Pons (tissue), 1 donor: ENCODE results near the gene GPT2.
A peak's percentile ranks its signal among the peaks of the same experiment; 100 is the strongest.

ENCODE experiments used
- DNase-seq: peaks from one replicate; pipeline ENCODE4 v3.0.0-alpha.2; 2016; ENCODE audit warnings: low spot score

GPT2 gene

DNA sequence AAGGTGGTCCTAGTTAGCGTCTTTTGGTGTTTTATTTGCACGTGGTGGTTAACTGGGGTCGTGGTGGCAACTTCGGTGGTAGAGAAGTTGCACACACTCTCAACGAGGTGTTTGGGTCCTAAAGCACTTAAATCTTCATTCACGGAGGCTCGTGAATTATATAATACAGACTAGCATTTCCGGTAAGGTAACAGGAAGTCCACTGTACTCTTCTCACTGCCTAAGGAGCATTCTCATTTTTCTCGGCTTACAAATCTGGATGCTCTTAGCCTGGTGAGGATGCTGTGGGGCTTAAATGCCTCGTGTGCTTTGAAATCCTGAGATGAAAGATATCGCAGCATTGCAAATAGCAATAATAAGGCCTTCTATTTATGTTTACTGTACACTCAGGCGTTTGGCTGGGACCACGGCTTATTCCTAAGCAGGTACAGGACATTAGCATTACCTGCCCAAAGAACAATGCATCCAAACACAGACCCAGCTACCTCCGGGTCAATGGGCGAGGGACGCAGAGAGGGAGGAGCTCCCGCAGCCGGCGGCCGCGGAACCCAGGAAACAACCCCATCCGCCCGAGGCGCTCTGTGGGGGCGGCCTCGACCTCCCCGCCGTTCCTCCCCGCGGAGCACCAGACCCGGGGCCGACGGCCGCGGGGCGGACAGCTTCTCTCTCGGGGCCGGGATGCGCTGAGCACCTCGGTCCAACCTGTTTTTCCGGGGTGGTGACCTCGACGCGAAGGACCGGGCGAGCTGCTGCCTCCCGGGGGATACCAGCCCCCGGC, 88.5 kb downstream of the GPT2 start:
- DNase-seq: peak; percentile 22

DNA sequence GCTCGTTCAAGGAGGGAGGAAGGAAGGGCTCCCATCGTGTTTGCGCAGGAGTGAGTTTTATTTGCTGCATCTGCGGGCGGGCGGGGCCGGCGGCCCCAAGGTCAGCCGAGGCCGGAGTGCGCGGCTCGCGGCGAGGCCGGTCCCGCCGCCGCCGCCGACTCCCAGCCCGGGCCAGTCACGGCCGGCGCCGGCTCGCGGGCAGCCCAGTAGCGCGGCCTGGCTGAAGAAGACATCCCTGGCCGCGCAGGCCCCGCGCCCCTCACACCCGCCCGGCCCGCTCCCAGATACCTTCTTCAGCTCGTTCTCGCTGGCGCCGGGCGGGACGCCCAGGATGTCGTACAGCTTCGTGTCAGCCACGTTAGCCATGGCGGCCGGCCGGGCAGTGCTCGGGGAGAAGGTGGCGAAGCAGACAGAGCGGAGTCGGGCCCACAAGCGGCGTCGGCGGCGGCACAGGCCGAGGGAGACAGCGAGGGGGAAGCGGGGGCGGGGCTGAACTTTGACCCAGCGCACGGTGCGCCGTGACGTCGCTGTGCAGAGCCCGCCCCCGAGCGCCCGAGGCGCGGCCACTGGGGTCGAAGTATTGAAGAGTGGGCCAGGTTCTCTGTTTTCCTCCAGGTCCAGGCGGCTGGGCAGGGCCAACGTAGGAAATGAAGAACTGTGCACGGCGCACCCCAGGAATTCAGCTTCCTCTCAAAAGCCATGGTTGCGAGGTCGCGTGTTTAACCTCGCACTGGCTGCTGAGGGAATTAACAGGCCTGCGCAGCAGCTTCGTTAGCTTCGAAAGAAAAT, 89.2 kb downstream of the GPT2 start, which contains the start of gene DNAJA2:
Gene DNAJA2 (minus strand): TSS at position 468 of the 789 bp plus-strand sequence. CDS start 102 bp downstream, at position 366.
- peak; percentile 85 for DNase-seq

DNA sequence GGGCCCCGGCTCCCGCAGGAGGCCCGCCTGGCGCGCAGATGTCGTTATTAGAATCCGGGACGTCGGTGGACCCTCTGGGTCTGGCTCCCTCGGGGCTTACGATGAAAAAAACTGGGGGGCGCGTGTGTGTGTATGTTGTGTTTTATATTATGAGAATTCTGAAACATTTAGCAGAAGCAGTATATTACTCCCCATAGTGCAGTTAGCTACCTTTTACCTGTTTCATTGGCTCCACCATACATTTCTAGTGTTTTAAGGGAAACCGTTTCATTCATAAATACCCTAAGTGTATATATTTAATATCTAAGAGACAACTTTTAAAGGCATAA, 89.8 kb downstream of the GPT2 start:
- no peak for DNase-seq

DNA sequence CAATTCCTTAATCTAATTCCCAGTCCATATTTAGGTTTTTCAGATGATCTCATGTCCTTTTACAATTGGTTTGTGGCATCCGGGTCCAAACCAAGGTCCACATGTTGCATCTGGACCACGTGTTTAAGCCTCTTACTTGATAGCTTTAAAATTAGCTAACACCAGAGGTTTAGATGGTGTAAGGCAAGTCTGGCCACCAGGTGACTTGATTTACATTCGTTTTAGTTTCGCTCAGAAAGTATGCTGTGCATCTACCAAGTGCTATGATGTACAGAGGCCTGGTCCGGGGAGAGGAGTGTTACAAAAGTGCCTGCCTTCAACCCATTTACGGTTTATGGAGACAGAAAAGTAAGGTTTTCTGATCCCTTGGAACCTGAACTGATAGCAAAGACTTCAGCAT, 90.2 kb downstream of the GPT2 start:
- DNase-seq: no peak

DNA sequence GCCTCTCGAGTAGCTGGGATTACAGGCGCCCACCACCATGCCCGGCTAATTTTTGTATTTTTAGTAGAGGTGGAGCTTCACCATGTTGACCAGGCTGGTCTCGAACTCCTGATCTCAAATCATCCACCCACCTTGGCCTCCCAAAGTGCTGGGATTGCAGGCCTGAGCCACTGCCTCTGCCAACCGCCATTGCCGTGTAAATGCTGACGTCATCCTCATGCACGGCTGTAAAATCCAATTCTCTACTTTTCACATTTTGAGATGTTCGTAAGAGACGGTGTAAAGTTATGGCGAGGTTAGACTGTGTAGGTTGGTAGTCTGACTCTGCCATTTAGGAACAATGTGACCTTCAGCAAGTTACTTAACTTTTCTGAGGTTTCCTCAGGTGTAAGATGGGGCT, 91.0 kb downstream of the GPT2 start:
- no peak for DNase-seq

DNA sequence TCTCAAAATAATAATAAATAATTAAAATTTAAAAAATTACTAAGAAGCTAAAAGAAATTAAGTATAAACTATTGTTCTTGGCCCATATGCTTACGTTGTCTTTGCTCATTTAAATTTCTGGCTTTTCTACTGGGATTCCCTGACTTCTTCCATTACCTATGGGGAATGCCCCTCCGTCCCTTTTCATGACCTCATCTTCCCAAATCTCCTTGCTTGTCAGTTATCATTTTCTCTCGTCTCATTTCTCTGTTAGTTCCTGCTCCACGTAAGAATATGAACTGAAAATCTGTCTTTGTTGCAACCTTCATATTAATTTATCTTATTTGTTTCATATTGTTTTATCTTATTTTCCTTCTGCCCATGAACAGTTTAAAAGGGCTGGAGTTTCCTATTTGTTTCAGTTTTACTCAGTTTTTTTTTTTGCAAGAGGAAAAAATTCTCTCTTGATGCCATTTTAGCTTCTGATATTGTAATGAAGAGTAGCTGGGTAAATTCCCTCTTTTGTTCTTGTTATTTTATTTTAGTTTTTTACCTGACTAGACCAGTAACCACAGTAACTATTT, 91.8 kb downstream of the GPT2 start:
- DNase-seq: no peak

DNA sequence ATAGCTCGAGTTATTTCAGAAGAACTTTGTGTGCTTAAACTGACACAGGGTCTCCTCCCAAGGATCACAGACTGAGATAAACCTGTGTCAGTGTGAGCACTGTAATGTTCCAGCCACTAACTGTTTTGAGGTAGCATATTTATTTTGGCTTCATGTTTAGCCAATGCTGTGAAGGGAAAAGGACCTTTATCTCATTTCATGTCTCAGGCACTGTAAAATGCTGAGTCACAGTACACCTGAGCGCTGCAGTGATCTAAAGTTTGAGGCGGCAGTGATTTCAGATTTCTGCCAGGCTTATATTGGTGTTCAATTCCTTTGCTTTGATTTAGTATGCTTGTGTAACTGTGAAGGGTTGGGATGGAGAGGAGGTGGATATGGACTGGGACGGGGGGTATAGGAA, 92.4 kb downstream of the GPT2 start:
- no peak for DNase-seq
